Heart left ventricle (tissue), 16 donors: ENCODE measurements around the gene ATP11C. TPM values are rescaled to one million over a fixed set of nuclear protein-coding genes. Genes with fewer than 3 reads are reported as not detected.
"Not testable (repeated sequence)": the region's sequence is repeated elsewhere in the genome, so short reads cannot be mapped to it uniquely, and the experiment has no call there.

Source experiments
- ATAC-seq, 4 donors: fragments of 200-7000 bp; cut with Tn5 transposase; one replicate each; pipeline ENCODE4 v1.9.1; 2020 to 2022; ENCODE audit warnings: moderate library complexity in 4 of 4, mild to moderate bottlenecking in 3 of 4, moderate number of reproducible peaks in 1 of 4
- DNase-seq, 5 donors: peaks; one replicate each; pipeline ENCODE4 v3.0.0-alpha.2; 2020
- H3K27ac ChIP-seq, 12 donors: fragments of 200-600 bp; sonication (generic) in 4 of 12; one replicate each; pipeline versions ENCODE4 v1.5.0 to v1.8.0; 2016 to 2022; ENCODE audit warnings: mild to moderate bottlenecking in 2 of 12
- H3K27me3 ChIP-seq, 9 donors: fragments of 200-600 bp; sonication (generic) in 2 of 9; one replicate each; pipeline versions ENCODE4 v1.5.1 to v1.8.0; 2016 to 2022; ENCODE audit warnings: mild to moderate bottlenecking in 3 of 9
- H3K36me3 ChIP-seq, 9 donors: fragments of 200-600 bp; sonication (generic) in 2 of 9; one replicate each; pipeline versions ENCODE4 v1.5.0 to v1.8.0; 2018 to 2022; ENCODE audit warnings: mild to moderate bottlenecking in 2 of 9
- H3K4me1 ChIP-seq, 12 donors: fragments of 200-600 bp; sonication (generic) in 4 of 12; one replicate each; pipeline versions ENCODE4 v1.5.0 to v1.8.0; 2016 to 2022; ENCODE audit warnings: mild to moderate bottlenecking in 3 of 12
- H3K4me3 ChIP-seq, 12 donors: fragments of 200-600 bp; sonication (generic) in 4 of 12; one replicate each; pipeline versions ENCODE4 v1.5.0 to v1.8.0; 2017 to 2022; ENCODE audit warnings: mild to moderate bottlenecking in 9 of 12, moderate library complexity in 4 of 12
- H3K9me3 ChIP-seq, 12 donors: fragments of 200-600 bp; sonication (generic) in 4 of 12; one replicate each; pipeline versions ENCODE4 v1.5.0 to v1.8.0; 2016 to 2022; ENCODE audit warnings: mild to moderate bottlenecking in 1 of 12
- POLR2A ChIP-seq, 2 donors: fragments of 450-650 bp; IDR thresholded peaks; one replicate each; pipeline ENCODE4 v1.6.1; 2017; ENCODE audit warnings: antibody characterized with exemption in 2 of 2, mild to moderate bottlenecking in 2 of 2, moderate library complexity in 2 of 2
- WGBS, 4 donors: extraction: QIAGEN DNeasy Blood & Tissue Kit in 2 of 4; methylation state at CpG; one replicate each; pipeline versions ENCODE4 v1.1.5 to v1.1.7; 2013 to 2018; 5-methylcytosine and 5-hydroxymethylcytosine counted together
- intact Hi-C, 10 donors: fragments of 100-400 bp; cut with DNase I; formaldehyde crosslinking; loops; one replicate each; pipeline versions ENCODE4 v1.11.1 to v1.14.2; 2022
- polyA plus RNA-seq, 2 donors: library from polyadenylated mRNA; stranded (reverse); fragments of 200-250 nt; gene quantifications; one replicate each; pipeline ENCODE4 v1.2.3, GENCODE V29; 2013
- total RNA-seq, 9 donors: library from RNA; depleted of rRNA in 2 of 9; stranded (reverse); fragments of >200 nt in 2 of 9; fragmentation: NEBNext Ultra II Directional in 3 of 9; extraction: Animal tissue kit (Norgen Biotek cat#: 25700) in 3 of 9; gene quantifications; one replicate each; pipeline versions ENCODE4 v1.1.0 to v1.2.4, GENCODE V29; 2016 to 2023
- TF ChIP-seq, protein P1 (sequence below), 12 donors: fragments of 200-600 bp; sonication (generic) in 4 of 12; IDR thresholded peaks; one replicate each; pipeline versions ENCODE4 v1.5.0 to v1.8.0; 2018 to 2022; ENCODE audit warnings: antibody characterized with exemption in 12 of 12, mild to moderate bottlenecking in 5 of 12
- donor health status: ischemic (EF 13 %, LVEDD 7.1; RV severe dilation, severe dysfunction).
- donor health status: healthy with polysubstance abuse.
- donor health status: DM: no; HTN: yes; CAD: no.
- donor health status: DM: no; HTN: no; CAD: no.
- donor health status: ischemic (EF 25% LVEDD 6.9; RV normal size, moderate dysfunction).
- donor health status: ischemic (EF 25% LVEDD 5.7; RV mildly dilated, moderate dysfunction).
- donor health status: healthy.
- donor health status: DM: yes; HTN: yes; CAD: no.
- donor health status: ischemic (EF 35%, LVEDD 5.7; RV mildly dilated, moderate dysfunction).
- donor health status: nonischemic (EF 11% LVEDD 7.7; RV severe dilation, severe dysfunction).
- donor health status: DM: yes; HTN: yes; CAD: no.
- donor health status: PGD.
- donor health status: ischemic (EF 29% LVEDD 5.4; RV normal size, mild dysfunction).
- donor health status: nonischemic (EF 23%, LVEDD 6.1; RV moderate dilation, normal function).

The ATP11C gene
- total and polyA plus RNA-seq, 11 donors = 1.1 to 10.2 (median 3.9) TPM

GRCh38 chrX:139869796-139870195, 63.1 kb downstream of the ATP11C start:
- no peak for ATAC-seq
- Histone ChIP-seq H3K27me3 (no peaks in the 10 kb centered on the region), H3K4me1 (no peaks in the 10 kb centered on the region), H3K27ac (no peak overlapping the region), H3K4me3 (no peak overlapping the region), H3K36me3 (no peaks in the 10 kb centered on the region), H3K9me3 (no peaks in the 10 kb centered on the region)
- intact Hi-C loops = no loop called here
- DNase-seq = no peak
- TF ChIP-seq POLR2A (IDR thresholded peaks at IDR 0.05) = no peak
- TF ChIP-seq, protein P1, sequence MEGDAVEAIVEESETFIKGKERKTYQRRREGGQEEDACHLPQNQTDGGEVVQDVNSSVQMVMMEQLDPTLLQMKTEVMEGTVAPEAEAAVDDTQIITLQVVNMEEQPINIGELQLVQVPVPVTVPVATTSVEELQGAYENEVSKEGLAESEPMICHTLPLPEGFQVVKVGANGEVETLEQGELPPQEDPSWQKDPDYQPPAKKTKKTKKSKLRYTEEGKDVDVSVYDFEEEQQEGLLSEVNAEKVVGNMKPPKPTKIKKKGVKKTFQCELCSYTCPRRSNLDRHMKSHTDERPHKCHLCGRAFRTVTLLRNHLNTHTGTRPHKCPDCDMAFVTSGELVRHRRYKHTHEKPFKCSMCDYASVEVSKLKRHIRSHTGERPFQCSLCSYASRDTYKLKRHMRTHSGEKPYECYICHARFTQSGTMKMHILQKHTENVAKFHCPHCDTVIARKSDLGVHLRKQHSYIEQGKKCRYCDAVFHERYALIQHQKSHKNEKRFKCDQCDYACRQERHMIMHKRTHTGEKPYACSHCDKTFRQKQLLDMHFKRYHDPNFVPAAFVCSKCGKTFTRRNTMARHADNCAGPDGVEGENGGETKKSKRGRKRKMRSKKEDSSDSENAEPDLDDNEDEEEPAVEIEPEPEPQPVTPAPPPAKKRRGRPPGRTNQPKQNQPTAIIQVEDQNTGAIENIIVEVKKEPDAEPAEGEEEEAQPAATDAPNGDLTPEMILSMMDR (IDR thresholded peaks at IDR 0.05) = no peak
- WGBS, 4 donors = 45 to 82% (median 60%) methylated on average over 1 of the region's 1 CpG

DNA sequence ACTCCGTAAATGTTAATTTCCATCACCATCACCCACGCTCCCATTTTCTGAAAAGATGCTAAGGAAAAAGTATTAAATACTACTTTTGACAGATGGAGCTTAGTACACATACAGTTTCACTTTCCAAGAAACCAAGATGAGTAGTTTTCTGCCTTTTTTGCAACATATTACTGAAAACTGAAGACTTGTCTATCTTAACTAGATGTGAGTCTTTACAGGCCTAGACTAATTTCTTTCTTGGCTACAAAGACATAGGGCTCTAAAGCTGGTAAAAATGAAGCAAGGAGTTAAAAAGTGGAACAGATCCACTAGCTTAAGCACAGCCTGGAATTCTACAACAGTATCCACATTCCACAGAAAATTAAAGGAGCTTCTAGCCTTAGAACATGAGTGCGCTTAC, 68.2 kb downstream of the ATP11C start:
- TF ChIP-seq, protein P1 (IDR thresholded peaks at IDR 0.05) = no peak
- no peak for TF ChIP-seq POLR2A (IDR thresholded peaks at IDR 0.05)
- ATAC-seq = no peak
- Histone ChIP-seq H3K9me3 (no peaks in the 10 kb centered on the region), H3K27ac (no peak overlapping the region), H3K36me3 (no peaks in the 10 kb centered on the region), H3K4me1 (no peaks in the 10 kb centered on the region), H3K27me3 (no peaks in the 10 kb centered on the region), H3K4me3 (no peak overlapping the region)
- no peak for DNase-seq
- intact Hi-C loops = no loop called here
- WGBS, 4 donors = 90 to 98% (median 95%) methylated on average over 3 of the region's 3 CpGs

DNA sequence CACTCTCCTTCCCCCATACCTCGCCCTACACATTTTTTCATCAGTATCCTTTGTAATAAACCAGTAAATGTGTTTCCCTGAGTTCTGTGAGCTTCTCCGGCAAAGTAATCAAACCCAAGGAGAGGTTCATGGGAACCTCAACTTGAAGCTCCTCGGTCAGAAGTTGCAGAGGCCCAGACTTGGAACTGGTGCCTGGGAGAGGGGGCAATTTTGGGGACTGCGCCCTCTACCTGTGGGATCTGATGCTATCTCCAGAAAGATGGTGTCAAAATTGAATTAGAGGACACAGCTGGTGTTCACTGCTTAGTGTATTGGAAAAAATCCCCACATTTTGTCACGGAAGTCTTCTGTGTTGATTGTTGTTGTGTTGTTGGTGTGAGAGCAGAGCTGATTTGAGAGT, 70.6 kb downstream of the ATP11C start:
- no peaks in the 10 kb centered on the region for H3K4me1 ChIP-seq
- H3K27ac ChIP-seq = no peak overlapping the region
- no peak for TF ChIP-seq POLR2A (IDR thresholded peaks at IDR 0.05)
- TF ChIP-seq, protein P1 (IDR thresholded peaks at IDR 0.05) = no peak
- H3K4me3 ChIP-seq = no peak overlapping the region
- no peaks in the 10 kb centered on the region for H3K9me3 ChIP-seq
- no peak for ATAC-seq
- 72 to 98% (median 91%) methylated on average over 5 of the region's 5 CpGs for WGBS, 4 donors
- no peaks in the 10 kb centered on the region for H3K27me3 ChIP-seq
- DNase-seq = no peak
- intact Hi-C loops = loop anchor here in 1 of 10 donors (1.0 kb wide), 1 partner anchor 26 kb away; no protein-coding TSS in a partner anchor
- no peaks in the 10 kb centered on the region for H3K36me3 ChIP-seq

DNA sequence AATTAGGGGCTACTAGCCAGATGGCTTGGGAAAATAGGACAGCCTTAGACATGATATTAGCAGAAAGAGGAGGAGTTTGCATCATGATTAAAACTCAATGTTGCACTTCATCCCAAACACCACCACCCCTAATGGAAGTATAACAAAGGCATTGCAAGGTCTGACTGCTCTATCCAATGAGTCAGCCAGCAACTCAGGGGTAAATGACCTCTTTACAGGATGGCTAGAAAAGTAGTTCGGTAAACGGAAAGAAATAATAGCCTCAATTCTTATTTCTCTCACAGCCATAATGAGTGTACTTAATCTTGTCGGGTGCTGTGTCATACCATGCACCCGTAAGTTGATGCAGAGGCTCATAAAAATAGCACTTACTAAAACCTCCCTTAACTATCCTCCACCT, 76.0 kb downstream of the ATP11C start:
- 81 to 95% (median 87%) methylated on average over 4 of the region's 4 CpGs for WGBS, 4 donors
- DNase-seq, ATAC-seq, H3K4me1 ChIP-seq, H3K36me3 ChIP-seq, H3K27me3 ChIP-seq, intact Hi-C loops, H3K4me3 ChIP-seq, H3K9me3 ChIP-seq, H3K27ac ChIP-seq: not testable (repeated sequence)

DNA sequence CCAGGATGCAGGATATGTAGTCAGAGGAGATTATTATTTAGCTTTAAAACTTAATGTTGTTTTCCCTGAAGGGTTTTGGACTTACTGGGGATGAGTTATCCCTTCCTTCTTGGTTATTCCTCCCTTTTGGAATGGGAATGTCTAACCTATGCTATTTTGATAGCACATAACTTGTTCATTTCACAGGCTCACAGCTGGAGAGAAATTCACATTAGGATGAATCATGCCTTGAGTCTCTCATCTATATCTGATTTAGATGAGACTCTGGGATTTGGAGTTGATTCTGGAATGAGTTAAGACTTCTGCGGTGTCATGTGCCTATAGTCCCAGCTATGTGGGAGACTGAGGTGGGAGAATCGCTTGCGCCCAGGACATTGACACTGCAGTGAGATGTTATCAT, 81.1 kb downstream of the ATP11C start:
- DNase-seq = no peak
- Histone ChIP-seq H3K27me3 (peaks cover 0 to 3% (median 0%) of the 10 kb centered on the region in 9 donors), H3K4me1 (no peaks in the 10 kb centered on the region), H3K4me3 (no peak overlapping the region), H3K27ac (no peak overlapping the region), H3K36me3 (no peaks in the 10 kb centered on the region), H3K9me3 (no peaks in the 10 kb centered on the region)
- WGBS, 4 donors = 96 to 100% (median 97%) methylated on average over 3 of the region's 3 CpGs
- intact Hi-C loops = no loop called here
- TF ChIP-seq POLR2A (IDR thresholded peaks at IDR 0.05) = no peak
- TF ChIP-seq, protein P1 (IDR thresholded peaks at IDR 0.05) = no peak
- no peak for ATAC-seq
